HG03575 (cell line): ENCODE data around the gene NAP1L1.
"Not testable (repeated sequence)": the region's sequence is repeated elsewhere in the genome, so short reads cannot be mapped to it uniquely, and the experiment has no call there.

Experiments
- ATAC-seq: cut with Tn5 transposase; IDR thresholded peaks from one replicate; pipeline ENCODE4 v1.9.1; 2021; ENCODE audit not compliant: unreplicated experiment, insufficient number of reproducible peaks, low FRiP score; ENCODE audit errors: extremely low read depth

Gene NAP1L1

DNA sequence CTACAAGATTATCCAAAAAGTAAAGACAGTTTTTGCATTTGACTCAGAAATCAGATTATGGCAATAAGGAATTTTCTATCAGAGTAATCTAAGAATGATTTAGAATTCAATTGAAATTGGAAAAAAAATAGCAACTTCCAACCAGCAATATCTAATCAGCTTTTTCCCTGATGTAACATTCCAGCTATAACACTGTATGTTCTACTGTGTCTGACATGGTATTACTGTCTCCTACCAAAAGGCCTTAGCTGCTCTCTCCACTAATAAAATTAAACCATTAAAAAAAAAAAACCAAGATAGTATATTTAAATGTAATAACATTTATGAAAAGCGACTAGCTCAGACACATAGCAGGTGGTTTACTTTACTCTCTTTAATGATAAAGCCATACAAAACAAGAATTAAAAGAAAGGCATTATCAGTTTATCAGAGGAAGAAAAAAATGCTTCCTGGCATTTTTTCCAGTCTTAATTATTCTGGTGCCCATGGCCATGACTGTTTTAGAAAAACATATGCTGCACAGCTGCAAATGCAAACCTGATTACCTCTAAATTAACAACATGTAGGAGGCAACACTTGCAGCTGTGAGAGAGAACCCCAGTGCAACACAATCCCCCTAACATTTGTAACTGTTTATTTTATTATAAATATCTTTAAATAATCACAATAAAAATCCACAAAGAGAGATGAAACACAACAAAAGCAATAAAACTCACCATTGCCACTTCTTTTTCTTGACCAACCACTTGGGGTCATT, 81.7 kb downstream of the NAP1L1 start:
- ATAC-seq = no peak

- ATAC-seq = no peak
Measured at GRCh38 chr12:75998292-75999063, 86.0 kb downstream of the NAP1L1 start.

GRCh38 chr12:75997658-75998057, 86.8 kb downstream of the NAP1L1 start:
- ATAC-seq = no peak

GRCh38 chr12:75996861-75997447, 87.5 kb downstream of the NAP1L1 start:
- no peak for ATAC-seq

DNA sequence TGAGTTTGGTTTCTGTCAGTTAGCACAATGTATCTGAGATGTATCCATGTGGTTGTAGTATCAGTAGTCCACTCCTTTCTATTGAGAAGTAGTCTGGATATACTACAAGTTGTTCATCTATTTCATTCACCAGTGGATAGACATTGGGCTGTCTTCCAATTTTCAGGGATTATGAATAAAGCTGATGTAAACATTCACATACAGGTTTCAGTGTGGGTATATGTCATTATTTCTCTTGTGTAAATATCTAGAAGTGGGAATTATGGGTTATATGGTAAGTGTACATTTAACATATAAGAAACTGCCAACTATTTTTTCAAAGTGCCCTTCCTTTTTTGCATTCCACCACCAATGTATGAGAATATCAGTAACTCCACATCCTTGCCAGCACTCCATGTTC, 88.8 kb downstream of the NAP1L1 start:
- no peak for ATAC-seq

DNA sequence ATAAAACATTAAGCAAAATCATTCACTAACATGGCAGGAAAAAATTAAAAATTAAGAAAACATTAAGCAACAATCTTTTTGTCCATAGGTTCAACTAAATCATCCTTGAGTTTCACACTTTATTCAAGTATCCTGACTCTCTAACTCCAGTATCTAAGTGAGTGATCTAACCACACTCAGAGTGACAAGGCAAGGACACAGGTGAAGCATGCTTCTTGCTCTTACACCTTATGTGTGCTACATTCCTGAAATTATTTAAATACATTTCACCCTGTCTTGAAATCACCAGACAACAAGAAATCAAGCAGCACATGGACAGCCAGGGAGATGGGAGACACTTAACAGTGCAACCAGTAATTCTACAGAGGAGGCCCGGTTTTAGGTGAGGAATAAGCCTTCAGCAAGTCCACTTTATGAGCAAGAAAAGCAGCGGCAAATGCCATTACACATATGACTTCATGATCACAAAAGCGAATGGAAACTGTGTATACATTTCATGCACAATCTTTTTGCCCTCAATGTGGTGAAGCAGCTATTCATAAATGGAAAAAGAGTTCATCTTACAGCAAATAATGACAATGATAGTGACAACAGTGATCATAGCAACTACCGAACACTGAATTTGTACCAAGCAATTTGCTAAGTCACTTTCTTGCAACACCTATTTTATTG, 90.3 kb downstream of the NAP1L1 start:
- ATAC-seq = no peak

DNA sequence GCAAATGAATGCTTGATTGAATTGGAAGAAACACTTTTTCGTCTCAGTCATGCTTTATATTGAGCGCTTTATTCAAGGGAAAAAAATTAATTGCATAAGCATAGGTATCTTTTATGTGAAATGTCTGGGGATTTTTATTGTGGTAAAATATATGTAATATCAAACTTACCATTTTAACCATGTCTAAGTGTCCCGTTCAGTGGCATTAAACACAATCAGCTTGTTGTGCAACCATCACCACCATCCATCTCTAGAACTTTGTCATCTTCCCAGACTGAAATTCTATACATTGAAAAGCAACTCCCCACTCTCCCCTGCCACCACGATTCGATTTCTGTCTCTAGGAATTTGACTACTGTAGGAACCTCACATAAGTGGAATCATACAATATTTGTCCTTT, 92.7 kb downstream of the NAP1L1 start:
- no peak for ATAC-seq

GRCh38 chr12:75990189-75990912, 94.1 kb downstream of the NAP1L1 start:
- no peak for ATAC-seq

- ATAC-seq = not testable (repeated sequence)
Measured at GRCh38 chr12:75987709-75988108, 96.8 kb downstream of the NAP1L1 start.
